ENCODE measurements around the gene EIF3I. TPM values are rescaled to one million over a fixed set of nuclear protein-coding genes. Genes with fewer than 3 reads are reported as not detected.
A peak's percentile ranks its signal among the peaks of the same experiment; 100 is the strongest.

The EIF3I gene
- total and polyA plus RNA-seq, 2 of the 13 experiments (the other 11 are each of a cell fraction or from before 2014, with no cell fraction given): 210 to 223 TPM

DNA sequence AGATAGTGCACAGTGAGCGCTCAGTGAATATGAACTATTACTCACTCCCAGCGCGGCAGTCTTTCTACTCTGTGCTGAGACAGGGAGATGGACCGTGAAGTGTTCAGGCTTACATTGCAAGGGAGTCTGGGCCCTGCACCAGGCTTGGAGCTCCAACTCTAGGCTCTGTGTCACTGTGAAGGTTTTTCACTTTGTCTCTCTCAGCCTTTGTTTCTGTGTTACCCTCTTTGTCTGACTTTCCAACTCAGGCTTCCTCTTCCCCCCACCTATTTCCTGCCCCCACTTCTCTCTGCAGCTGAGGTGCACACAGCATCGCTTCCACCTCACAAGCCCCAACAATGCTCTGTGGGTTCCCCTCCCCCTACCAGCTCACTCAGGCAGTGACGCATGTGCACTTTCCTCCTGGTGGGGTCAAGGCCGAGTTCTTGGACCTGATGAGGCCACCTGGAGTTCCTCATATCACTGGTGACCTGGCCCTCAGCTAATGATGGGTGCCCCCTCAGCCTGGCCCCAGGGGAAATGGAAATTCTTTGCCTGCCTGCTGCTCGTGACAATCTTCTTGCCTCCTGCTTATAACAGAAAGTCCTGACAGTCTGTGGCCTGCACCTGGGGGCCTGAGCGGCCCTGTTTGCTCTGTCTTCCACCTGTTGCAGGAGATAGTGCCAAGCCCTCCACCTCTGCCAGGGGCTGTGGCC is 27.8 kb downstream of the EIF3I start (continued):
- TF ChIP-seq, protein P1, sequence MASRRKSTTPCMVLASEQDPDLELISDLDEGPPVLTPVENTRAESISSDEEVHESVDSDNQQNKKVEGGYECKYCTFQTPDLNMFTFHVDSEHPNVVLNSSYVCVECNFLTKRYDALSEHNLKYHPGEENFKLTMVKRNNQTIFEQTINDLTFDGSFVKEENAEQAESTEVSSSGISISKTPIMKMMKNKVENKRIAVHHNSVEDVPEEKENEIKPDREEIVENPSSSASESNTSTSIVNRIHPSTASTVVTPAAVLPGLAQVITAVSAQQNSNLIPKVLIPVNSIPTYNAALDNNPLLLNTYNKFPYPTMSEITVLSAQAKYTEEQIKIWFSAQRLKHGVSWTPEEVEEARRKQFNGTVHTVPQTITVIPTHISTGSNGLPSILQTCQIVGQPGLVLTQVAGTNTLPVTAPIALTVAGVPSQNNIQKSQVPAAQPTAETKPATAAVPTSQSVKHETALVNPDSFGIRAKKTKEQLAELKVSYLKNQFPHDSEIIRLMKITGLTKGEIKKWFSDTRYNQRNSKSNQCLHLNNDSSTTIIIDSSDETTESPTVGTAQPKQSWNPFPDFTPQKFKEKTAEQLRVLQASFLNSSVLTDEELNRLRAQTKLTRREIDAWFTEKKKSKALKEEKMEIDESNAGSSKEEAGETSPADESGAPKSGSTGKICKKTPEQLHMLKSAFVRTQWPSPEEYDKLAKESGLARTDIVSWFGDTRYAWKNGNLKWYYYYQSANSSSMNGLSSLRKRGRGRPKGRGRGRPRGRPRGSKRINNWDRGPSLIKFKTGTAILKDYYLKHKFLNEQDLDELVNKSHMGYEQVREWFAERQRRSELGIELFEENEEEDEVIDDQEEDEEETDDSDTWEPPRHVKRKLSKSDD (CRISPR knock-in tag; IDR thresholded peaks at IDR 0.05; ENCODE audit: low read depth): peak; percentile 36; the same call in 1 of the 2 replicates
- TF ChIP-seq MED8 (CRISPR knock-in tag; IDR thresholded peaks at IDR 0.05; ENCODE audit: insufficient replicate concordance): no peak
- no peak for TF ChIP-seq CC2D1A (CRISPR knock-in tag; IDR thresholded peaks at IDR 0.05)
- TF ChIP-seq ZNF343 (CRISPR knock-in tag; IDR thresholded peaks at IDR 0.05): no peak
- TF ChIP-seq ZBTB7A (CRISPR knock-in tag; IDR thresholded peaks at IDR 0.05): peak; percentile 80
- TF ChIP-seq MEIS2 (CRISPR knock-in tag; IDR thresholded peaks at IDR 0.05): no peak
- TF ChIP-seq ZNF510 (CRISPR knock-in tag; IDR thresholded peaks at IDR 0.05; ENCODE audit: low read depth): peak; percentile 78; the same call in 1 of the 2 replicates
- TF ChIP-seq, protein P2, sequence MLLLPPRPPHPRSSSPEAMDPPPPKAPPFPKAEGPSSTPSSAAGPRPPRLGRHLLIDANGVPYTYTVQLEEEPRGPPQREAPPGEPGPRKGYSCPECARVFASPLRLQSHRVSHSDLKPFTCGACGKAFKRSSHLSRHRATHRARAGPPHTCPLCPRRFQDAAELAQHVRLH (CRISPR knock-in tag; IDR thresholded peaks at IDR 0.05; ENCODE audit: borderline replicate concordance, low read depth): peak; percentile 86; the same call in 1 of the 2 replicates
- TF ChIP-seq BRD4 (CRISPR knock-in tag; IDR thresholded peaks at IDR 0.05): no peak
- no peak for TF ChIP-seq ZNF446 (CRISPR knock-in tag; IDR thresholded peaks at IDR 0.05)
- TF ChIP-seq, protein P3, sequence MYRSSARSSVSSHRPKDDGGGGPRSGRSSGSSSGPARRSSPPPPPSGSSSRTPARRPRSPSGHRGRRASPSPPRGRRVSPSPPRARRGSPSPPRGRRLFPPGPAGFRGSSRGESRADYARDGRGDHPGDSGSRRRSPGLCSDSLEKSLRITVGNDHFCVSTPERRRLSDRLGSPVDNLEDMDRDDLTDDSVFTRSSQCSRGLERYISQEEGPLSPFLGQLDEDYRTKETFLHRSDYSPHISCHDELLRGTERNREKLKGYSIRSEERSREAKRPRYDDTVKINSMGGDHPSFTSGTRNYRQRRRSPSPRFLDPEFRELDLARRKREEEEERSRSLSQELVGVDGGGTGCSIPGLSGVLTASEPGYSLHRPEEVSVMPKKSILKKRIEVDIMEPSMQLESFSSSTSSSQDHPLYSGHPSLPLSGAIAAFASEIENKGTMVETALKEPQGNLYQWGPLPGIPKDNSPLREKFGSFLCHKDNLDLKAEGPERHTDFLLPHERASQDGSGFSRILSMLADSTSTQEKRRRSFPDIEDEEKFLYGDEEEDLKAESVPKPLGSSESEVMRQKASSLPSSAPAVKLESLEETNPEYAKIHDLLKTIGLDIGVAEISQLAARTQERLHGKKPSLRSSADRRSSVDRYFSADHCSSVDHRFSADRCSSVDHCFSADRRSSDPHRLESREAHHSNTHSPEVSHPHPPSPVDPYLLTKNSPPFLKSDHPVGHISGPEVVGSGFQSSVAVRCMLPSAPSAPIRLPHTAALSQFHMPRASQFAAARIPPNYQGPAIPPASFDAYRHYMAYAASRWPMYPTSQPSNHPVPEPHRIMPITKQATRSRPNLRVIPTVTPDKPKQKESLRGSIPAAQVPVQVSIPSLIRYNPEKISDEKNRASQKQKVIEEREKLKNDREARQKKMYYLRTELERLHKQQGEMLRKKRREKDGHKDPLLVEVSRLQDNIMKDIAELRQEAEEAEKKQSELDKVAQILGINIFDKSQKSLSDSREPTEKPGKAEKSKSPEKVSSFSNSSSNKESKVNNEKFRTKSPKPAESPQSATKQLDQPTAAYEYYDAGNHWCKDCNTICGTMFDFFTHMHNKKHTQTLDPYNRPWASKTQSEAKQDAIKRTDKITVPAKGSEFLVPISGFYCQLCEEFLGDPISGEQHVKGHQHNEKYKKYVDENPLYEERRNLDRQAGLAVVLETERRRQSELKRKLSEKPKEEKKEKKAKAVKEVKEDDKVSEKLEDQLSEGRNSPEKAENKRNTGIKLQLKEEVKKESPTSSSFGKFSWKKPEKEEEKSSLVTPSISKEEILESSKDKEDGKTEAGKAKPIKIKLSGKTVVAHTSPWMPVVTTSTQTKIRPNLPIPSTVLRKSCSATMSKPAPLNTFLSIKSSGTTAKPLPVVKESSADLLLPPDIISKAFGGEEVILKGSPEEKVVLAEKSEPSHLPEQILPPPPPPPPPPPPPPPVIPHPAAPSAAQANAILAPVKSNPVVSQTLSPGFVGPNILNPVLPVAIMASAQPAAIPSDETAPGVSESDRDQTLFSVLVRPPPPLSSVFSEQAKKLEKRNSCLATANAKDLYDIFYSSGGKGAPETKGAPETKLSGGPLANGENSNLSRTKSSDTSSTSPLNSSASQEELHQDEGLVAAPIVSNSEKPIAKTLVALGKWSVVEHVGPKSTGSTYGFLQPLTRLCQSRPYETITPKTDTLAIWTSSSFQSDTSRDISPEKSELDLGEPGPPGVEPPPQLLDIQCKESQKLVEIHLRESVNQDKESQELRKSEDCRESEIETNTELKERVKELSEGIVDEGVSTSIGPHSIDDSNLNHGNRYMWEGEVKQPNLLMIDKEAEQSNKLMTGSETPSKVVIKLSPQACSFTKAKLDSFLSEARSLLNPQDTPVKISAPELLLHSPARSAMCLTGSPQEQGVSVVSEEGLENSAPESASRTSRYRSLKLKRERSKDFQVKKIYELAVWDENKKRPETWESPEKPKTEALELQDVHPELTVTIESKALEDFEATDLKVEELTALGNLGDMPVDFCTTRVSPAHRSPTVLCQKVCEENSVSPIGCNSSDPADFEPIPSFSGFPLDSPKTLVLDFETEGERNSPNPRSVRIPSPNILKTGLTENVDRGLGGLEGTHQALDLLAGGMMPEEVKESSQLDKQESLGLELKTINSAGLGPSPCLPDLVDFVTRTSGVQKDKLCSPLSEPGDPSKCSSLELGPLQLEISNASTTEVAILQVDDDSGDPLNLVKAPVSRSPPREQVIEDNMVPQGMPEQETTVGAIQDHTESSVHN (CRISPR knock-in tag; IDR thresholded peaks at IDR 0.05): no peak
- peak; percentile 84 for TF ChIP-seq ZMYM2 (CRISPR knock-in tag; IDR thresholded peaks at IDR 0.05)
- TF ChIP-seq SALL1 (CRISPR knock-in tag; IDR thresholded peaks at IDR 0.05): peak; percentile 97
- TF ChIP-seq SAFB2 (CRISPR knock-in tag; IDR thresholded peaks at IDR 0.05; ENCODE audit: borderline replicate concordance, low read depth): no peak; the same call in 1 of the 2 replicates
- no peak for TF ChIP-seq AHR (CRISPR knock-in tag; IDR thresholded peaks at IDR 0.05)
- peak; percentile 79; the same call in 1 of the 2 replicates for TF ChIP-seq ZNF547 (CRISPR knock-in tag; IDR thresholded peaks at IDR 0.05)
- peak; percentile 22; the same call in 1 of the 2 replicates for TF ChIP-seq GATA4 (IDR thresholded peaks at IDR 0.05; ENCODE audit: borderline replicate concordance, low read depth)
- TF ChIP-seq NFIC (IDR thresholded peaks at IDR 0.05; ENCODE audit: low read length): peak; percentile 35; the same call in 1 of the 2 replicates
- TF ChIP-seq PHF5A (CRISPR knock-in tag; IDR thresholded peaks at IDR 0.05; ENCODE audit: low read depth, unreplicated experiment): no peak
- peak; percentile 85 for TF ChIP-seq JUND (CRISPR knock-in tag; IDR thresholded peaks at IDR 0.05)

Data from HepG2 (cell line).